ENCODE data around the gene RUFY3.
"Not testable (repeated sequence)": the region's sequence is repeated elsewhere in the genome, so short reads cannot be mapped to it uniquely, and the experiment has no call there.

RUFY3 gene

GRCh38 chr4:70788733-70789132, 67.0 kb downstream of the RUFY3 start:
- no peak for DNase-seq

- DNase-seq, result no peak
These were observed 71.9 kb downstream of the RUFY3 start for GRCh38 chr4:70793626-70794025.

- no peak for DNase-seq
These were observed 79.6 kb downstream of the RUFY3 start for GRCh38 chr4:70801265-70801809.

GRCh38 chr4:70802928-70803580, 81.3 kb downstream of the RUFY3 start:
- DNase-seq, result no peak

GRCh38 chr4:70808151-70808550, 86.4 kb downstream of the RUFY3 start:
- no peak for DNase-seq

- no peak for DNase-seq
These were observed 93.6 kb downstream of the RUFY3 start for GRCh38 chr4:70815370-70815769.

GRCh38 chr4:70816894-70817293, 95.1 kb downstream of the RUFY3 start:
- DNase-seq, result no peak

GRCh38 chr4:70818173-70818855, 96.5 kb downstream of the RUFY3 start:
- DNase-seq, result no peak

- DNase-seq, result no peak
These were observed 97.2 kb downstream of the RUFY3 start for GRCh38 chr4:70818921-70819320.

GRCh38 chr4:70829015-70829414, 107.3 kb downstream of the RUFY3 start:
- DNase-seq, result no peak

GRCh38 chr4:70829492-70829891, 107.7 kb downstream of the RUFY3 start:
- DNase-seq, result no peak

- DNase-seq, result no peak
These were observed 108.3 kb downstream of the RUFY3 start for GRCh38 chr4:70830054-70830453.

- no peak for DNase-seq
These were observed 109.5 kb downstream of the RUFY3 start for GRCh38 chr4:70831293-70831692.

GRCh38 chr4:70833675-70834074, 111.9 kb downstream of the RUFY3 start:
- DNase-seq, result no peak

- DNase-seq, result no peak
These were observed 114.3 kb downstream of the RUFY3 start for GRCh38 chr4:70836081-70836480.

GRCh38 chr4:70838204-70838603, 116.4 kb downstream of the RUFY3 start:
- DNase-seq, result no peak

- peak; percentile 61 for DNase-seq
These were observed 117.2 kb downstream of the RUFY3 start for GRCh38 chr4:70838666-70839588.

GRCh38 chr4:70839589-70840093, 117.9 kb downstream of the RUFY3 start, which contains the start of gene GRSF1:
Gene GRSF1 (minus strand): TSS chr4:70839890. CDS start chr4:70839827, 63 bp downstream.
- DNase-seq, result peak; percentile 89

- DNase-seq, result peak; percentile 51
These were observed 118.4 kb downstream of the RUFY3 start for GRCh38 chr4:70840137-70840536.

GRCh38 chr4:70840631-70841030, 118.9 kb downstream of the RUFY3 start:
- not testable (repeated sequence) for DNase-seq

GRCh38 chr4:70841211-70841610, 119.4 kb downstream of the RUFY3 start:
- no peak for DNase-seq

GRCh38 chr4:70841951-70842350, 120.2 kb downstream of the RUFY3 start:
- DNase-seq, result no peak
